ENCODE measurements around the gene DOCK2. TPM values are rescaled to one million over a fixed set of nuclear protein-coding genes. Genes with fewer than 3 reads are reported as not detected.

DOCK2 gene
- total RNA-seq, 1 donor from 2014 or later: not detected

GRCh38 chr5:169978714-169979113 is 341.6 kb downstream of the DOCK2 start:
- Histone ChIP-seq H3K36me3 (ENCODE audit: control insufficient read depth, insufficient read depth, low read length) (no peaks in the 10 kb centered on the region), H3K27me3 (ENCODE audit: control insufficient read depth, insufficient read depth, low read length) (no peaks in the 10 kb centered on the region), H3K4me3 (ENCODE audit: low read depth, low read length) (no peak overlapping the region)
- FAIRE-seq (no peak), DNase-seq (ENCODE audit: low read depth) (no peak)
- TF ChIP-seq CTCF (IDR thresholded peaks at IDR 0.05; ENCODE audit: insufficient read depth, low read length, severe bottlenecking): no peak

GRCh38 chr5:169979871-169980270 is 342.8 kb downstream of the DOCK2 start:
- DNase-seq (ENCODE audit: low read depth): no peak
- no peak for TF ChIP-seq CTCF (IDR thresholded peaks at IDR 0.05; ENCODE audit: insufficient read depth, low read length, severe bottlenecking)
- Histone ChIP-seq H3K36me3 (ENCODE audit: control insufficient read depth, insufficient read depth, low read length) (no peaks in the 10 kb centered on the region), H3K4me3 (ENCODE audit: low read depth, low read length) (no peak overlapping the region), H3K27me3 (ENCODE audit: control insufficient read depth, insufficient read depth, low read length) (no peaks in the 10 kb centered on the region)
- FAIRE-seq: no peak

GRCh38 chr5:169980418-169981053 is 343.5 kb downstream of the DOCK2 start, which contains the start of gene INSYN2B:
Gene INSYN2B, minus strand, starts transcription at chr5:169980495. Its CDS starts 96,597 bp downstream, at chr5:169883898.
- DNase-seq (ENCODE audit: low read depth) (peak; percentile 81), FAIRE-seq (no peak)
- Histone ChIP-seq H3K36me3 (ENCODE audit: control insufficient read depth, insufficient read depth, low read length) (no peaks in the 10 kb centered on the region), H3K4me3 (ENCODE audit: low read depth, low read length) (peak within 1 kb of the TSS; percentile 21), H3K27me3 (ENCODE audit: control insufficient read depth, insufficient read depth, low read length) (no peaks in the 10 kb centered on the region)
- TF ChIP-seq CTCF (IDR thresholded peaks at IDR 0.05; ENCODE audit: insufficient read depth, low read length, severe bottlenecking): peak; percentile 57

GRCh38 chr5:169988206-169988605 is 351.1 kb downstream of the DOCK2 start:
- no peak for FAIRE-seq
- no peak overlapping the region for H3K4me3 ChIP-seq (ENCODE audit: low read depth, low read length)
- TF ChIP-seq CTCF (IDR thresholded peaks at IDR 0.05; ENCODE audit: insufficient read depth, low read length, severe bottlenecking): no peak

GRCh38 chr5:169988947-169989346 is 351.9 kb downstream of the DOCK2 start:
- no peaks in the 10 kb centered on the region for H3K27me3 ChIP-seq (ENCODE audit: control insufficient read depth, insufficient read depth, low read length)
- no peak for TF ChIP-seq CTCF (IDR thresholded peaks at IDR 0.05; ENCODE audit: insufficient read depth, low read length, severe bottlenecking)
- H3K36me3 ChIP-seq (ENCODE audit: control insufficient read depth, insufficient read depth, low read length): no peaks in the 10 kb centered on the region
- DNase-seq (ENCODE audit: low read depth) (peak; percentile 85), FAIRE-seq (no peak)
- H3K4me3 ChIP-seq (ENCODE audit: low read depth, low read length): no peak overlapping the region

More at GRCh38 chr5:169988206-169988605, 351.1 kb downstream of the DOCK2 start:
- no peak for DNase-seq (ENCODE audit: low read depth)
- Histone ChIP-seq H3K36me3 (ENCODE audit: control insufficient read depth, insufficient read depth, low read length) (no peaks in the 10 kb centered on the region), H3K27me3 (ENCODE audit: control insufficient read depth, insufficient read depth, low read length) (no peaks in the 10 kb centered on the region)

- TF ChIP-seq CTCF (IDR thresholded peaks at IDR 0.05; ENCODE audit: insufficient read depth, low read length, severe bottlenecking): no peak
- no peak for FAIRE-seq
These were observed 352.3 kb downstream of the DOCK2 start for GRCh38 chr5:169989365-169989764.

More at GRCh38 chr5:169989365-169989764, 352.3 kb downstream of the DOCK2 start:
- H3K27me3 ChIP-seq (ENCODE audit: control insufficient read depth, insufficient read depth, low read length): no peaks in the 10 kb centered on the region
- DNase-seq (ENCODE audit: low read depth): no peak
- no peak overlapping the region for H3K4me3 ChIP-seq (ENCODE audit: low read depth, low read length)
- no peaks in the 10 kb centered on the region for H3K36me3 ChIP-seq (ENCODE audit: control insufficient read depth, insufficient read depth, low read length)
